ENCODE results near the gene GSG1.

Gene GSG1

GRCh38 chr12:13104409-13104808, 942 bp upstream of the GSG1 start:
- DNase-seq: no peak
- Mint-ChIP-seq H3K36me3 (no peaks in the 10 kb centered on the region), H3K4me1 (peaks cover 28 to 47% of the 10 kb centered on the region in 2 donors), H3K27ac (no peak overlapping the region), H3K4me3 (no peak overlapping the region), H3K27me3 (no peaks in the 10 kb centered on the region), H3K9me3 (peaks cover 0 to 3% of the 10 kb centered on the region in 2 donors)
- no peak for ATAC-seq (replicated peaks)

DNA sequence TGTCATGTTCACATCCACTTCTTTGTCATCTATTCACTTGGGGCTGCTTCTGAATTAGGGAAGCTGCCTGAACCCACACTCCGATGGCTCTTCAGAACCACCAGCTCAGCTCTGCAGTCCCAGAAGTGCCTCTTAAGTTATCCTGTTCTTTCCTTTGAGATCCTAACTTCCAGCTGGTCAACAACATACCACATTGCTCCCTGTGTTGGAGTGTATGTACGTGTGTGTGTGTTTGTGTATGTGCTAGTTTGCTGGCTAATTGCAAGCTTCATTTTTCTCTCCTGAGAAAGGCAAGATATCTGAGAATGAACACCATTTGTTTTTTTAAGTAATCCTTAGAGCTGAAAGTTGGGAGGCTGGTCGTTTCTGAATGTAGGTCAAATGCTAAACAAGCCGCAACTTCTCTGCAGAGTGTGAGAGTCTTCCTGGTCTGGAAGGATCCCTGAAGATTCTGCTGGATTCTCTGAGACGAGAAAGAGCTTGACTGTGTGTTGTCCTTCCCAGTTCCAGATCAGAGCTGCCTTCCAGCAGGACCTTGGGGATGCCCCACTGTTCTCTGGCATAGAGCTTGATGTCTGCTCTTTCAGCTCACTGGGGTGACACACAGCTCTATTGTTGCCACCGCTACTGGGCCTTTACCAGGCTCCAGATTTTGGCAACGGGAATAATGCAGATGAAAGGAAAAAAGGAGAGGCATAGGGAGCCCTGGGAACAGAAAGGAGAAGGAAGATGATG, 839 bp downstream of the GSG1 start:
- Mint-ChIP-seq H3K27ac (peak overlapping the region; percentile 62), H3K9me3 (no peaks in the 10 kb centered on the region), H3K4me3 (peak overlapping the region in 1 of 2 donors; percentile 3), H3K27me3 (no peaks in the 10 kb centered on the region), H3K36me3 (no peaks in the 10 kb centered on the region), H3K4me1 (peaks cover 42 to 59% of the 10 kb centered on the region in 2 donors)
- DNase-seq (no peak), ATAC-seq (replicated peaks) (no peak)

DNA sequence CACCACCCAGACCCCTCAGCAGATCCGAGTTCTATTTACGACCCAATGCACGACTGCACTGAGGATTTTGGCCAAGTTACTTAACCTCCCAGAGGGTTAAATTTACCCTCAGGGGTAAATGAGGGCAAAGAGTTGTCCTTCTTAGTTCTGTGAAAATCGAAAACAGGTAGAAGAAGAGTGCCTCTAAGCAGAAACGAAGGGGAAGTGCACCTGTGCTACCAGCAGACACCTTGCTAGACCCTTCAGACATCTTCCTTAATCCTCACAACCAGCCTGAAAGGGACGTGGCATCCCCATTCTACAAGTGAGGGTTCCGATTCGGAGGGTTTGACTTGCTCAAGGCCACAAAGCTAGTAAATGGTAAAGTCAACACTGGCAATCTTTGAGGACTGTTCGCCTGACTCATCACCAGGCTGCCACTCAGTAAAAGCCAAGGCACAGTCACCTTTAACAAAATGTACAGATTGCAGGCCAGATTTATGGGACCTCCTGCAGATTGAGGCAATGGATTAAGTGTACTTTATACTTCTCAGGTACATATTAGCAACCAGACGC, 1.6 kb downstream of the GSG1 start:
- H3K4me3 Mint-ChIP-seq: peak overlapping the region; percentile 85 to 91
- no peaks in the 10 kb centered on the region for H3K27me3 Mint-ChIP-seq
- H3K27ac Mint-ChIP-seq: peak overlapping the region; percentile 95
- no peaks in the 10 kb centered on the region for H3K9me3 Mint-ChIP-seq
- H3K36me3 Mint-ChIP-seq: peaks cover 0 to 3% of the 10 kb centered on the region in 2 donors
- DNase-seq (no peak), ATAC-seq (replicated peaks) (no peak)
- H3K4me1 Mint-ChIP-seq: peaks cover 45 to 66% of the 10 kb centered on the region in 2 donors

GRCh38 chr12:13100882-13101769, 2.3 kb downstream of the GSG1 start:
- ATAC-seq (replicated peaks): peak; percentile 75 to 80
- DNase-seq: peak; percentile 73
- Mint-ChIP-seq H3K4me3 (peak overlapping the region; percentile 85 to 91), H3K9me3 (no peaks in the 10 kb centered on the region), H3K27ac (peak overlapping the region; percentile 95), H3K27me3 (no peaks in the 10 kb centered on the region), H3K4me1 (peaks cover 45 to 69% of the 10 kb centered on the region in 2 donors), H3K36me3 (peaks cover 0 to 3% of the 10 kb centered on the region in 2 donors)

DNA sequence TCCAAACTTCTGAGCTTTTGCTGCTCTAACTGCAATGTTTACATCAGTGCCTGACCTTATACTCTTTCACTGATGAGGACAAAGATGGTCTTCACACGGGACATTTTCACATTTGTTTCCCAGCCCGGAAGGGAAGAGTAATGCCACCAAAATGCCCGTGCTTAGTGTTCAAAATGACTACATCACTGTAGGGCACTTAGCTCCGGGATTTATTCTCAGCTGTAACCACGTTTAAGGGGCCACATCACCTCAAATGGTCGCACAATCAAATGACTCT, 2.9 kb downstream of the GSG1 start:
- peak overlapping the region; percentile 90 for H3K27ac Mint-ChIP-seq
- no peaks in the 10 kb centered on the region for H3K9me3 Mint-ChIP-seq
- no peaks in the 10 kb centered on the region for H3K27me3 Mint-ChIP-seq
- peak overlapping the region; percentile 85 to 91 for H3K4me3 Mint-ChIP-seq
- H3K4me1 Mint-ChIP-seq: peaks cover 47 to 69% of the 10 kb centered on the region in 2 donors
- peaks cover 0 to 3% of the 10 kb centered on the region in 2 donors for H3K36me3 Mint-ChIP-seq
- no peak for ATAC-seq (replicated peaks)
- DNase-seq: no peak

GRCh38 chr12:13099844-13100604, 3.4 kb downstream of the GSG1 start:
- no peaks in the 10 kb centered on the region for H3K9me3 Mint-ChIP-seq
- no peak for DNase-seq
- H3K4me3 Mint-ChIP-seq: peak overlapping the region in 1 of 2 donors; percentile 91
- peaks cover 0 to 3% of the 10 kb centered on the region in 2 donors for H3K36me3 Mint-ChIP-seq
- ATAC-seq (replicated peaks): no peak
- peaks cover 50 to 73% of the 10 kb centered on the region in 2 donors for H3K4me1 Mint-ChIP-seq
- H3K27ac Mint-ChIP-seq: peak overlapping the region; percentile 90
- H3K27me3 Mint-ChIP-seq: no peaks in the 10 kb centered on the region

- Mint-ChIP-seq H3K27me3 (no peaks in the 10 kb centered on the region), H3K9me3 (no peaks in the 10 kb centered on the region), H3K27ac (peak overlapping the region; percentile 52), H3K4me3 (peak overlapping the region; percentile 3 to 67), H3K4me1 (peaks cover 56 to 81% of the 10 kb centered on the region in 2 donors), H3K36me3 (peaks cover 0 to 3% of the 10 kb centered on the region in 2 donors)
- DNase-seq: peak; percentile 58
- peak; percentile 47 for ATAC-seq (replicated peaks)
Measured at GRCh38 chr12:13099066-13099843, 4.2 kb downstream of the GSG1 start.

DNA sequence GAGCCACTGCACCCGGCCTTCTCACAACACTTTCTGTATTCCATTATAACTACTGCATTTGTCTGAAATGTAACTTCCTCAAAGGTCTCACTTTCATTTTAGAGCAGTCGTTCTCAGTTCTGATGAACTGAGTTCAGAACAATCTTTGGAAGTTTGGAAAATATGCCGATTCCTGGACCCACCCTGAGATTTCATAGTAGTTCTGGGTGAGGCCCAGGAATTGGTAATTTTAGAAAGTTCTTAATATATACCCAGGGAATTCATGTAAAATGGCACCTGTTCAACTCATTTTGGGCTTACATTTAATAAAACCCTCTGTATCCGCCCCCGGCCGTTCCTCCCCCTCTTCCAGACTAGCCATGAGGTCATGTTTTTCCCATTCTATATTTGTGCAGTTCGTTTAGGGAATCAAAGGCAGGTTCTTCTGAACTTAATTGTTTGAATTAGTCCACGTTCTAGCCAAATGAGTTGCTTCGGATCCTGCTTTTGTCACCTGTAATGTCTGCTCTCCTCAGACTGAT, 5.9 kb downstream of the GSG1 start:
- H3K36me3 Mint-ChIP-seq: peaks cover 0 to 3% of the 10 kb centered on the region in 2 donors
- DNase-seq: no peak
- ATAC-seq (replicated peaks): no peak
- H3K27ac Mint-ChIP-seq: peak overlapping the region; percentile 83
- H3K9me3 Mint-ChIP-seq: no peaks in the 10 kb centered on the region
- peaks cover 61 to 84% of the 10 kb centered on the region in 2 donors for H3K4me1 Mint-ChIP-seq
- peak overlapping the region; percentile 72 to 75 for H3K4me3 Mint-ChIP-seq
- no peaks in the 10 kb centered on the region for H3K27me3 Mint-ChIP-seq

- no peak overlapping the region for H3K27ac Mint-ChIP-seq
- H3K4me1 Mint-ChIP-seq: peaks cover 63 to 83% of the 10 kb centered on the region in 2 donors
- H3K27me3 Mint-ChIP-seq: no peaks in the 10 kb centered on the region
- no peak for DNase-seq
- peaks cover 0 to 3% of the 10 kb centered on the region in 2 donors for H3K36me3 Mint-ChIP-seq
- no peak overlapping the region for H3K4me3 Mint-ChIP-seq
- H3K9me3 Mint-ChIP-seq: no peaks in the 10 kb centered on the region
- ATAC-seq (replicated peaks): no peak
Measured at GRCh38 chr12:13095266-13095995, 8.0 kb downstream of the GSG1 start.

- peak; percentile 42 for DNase-seq
- H3K4me3 Mint-ChIP-seq: peak overlapping the region in 1 of 2 donors; percentile 3
- no peaks in the 10 kb centered on the region for H3K9me3 Mint-ChIP-seq
- ATAC-seq (replicated peaks): peak; percentile 50 to 62
- peaks cover 63 to 83% of the 10 kb centered on the region in 2 donors for H3K4me1 Mint-ChIP-seq
- peak overlapping the region; percentile 54 for H3K27ac Mint-ChIP-seq
- H3K27me3 Mint-ChIP-seq: no peaks in the 10 kb centered on the region
- peaks cover 0 to 3% of the 10 kb centered on the region in 2 donors for H3K36me3 Mint-ChIP-seq
Measured at GRCh38 chr12:13094367-13094766, 9.1 kb downstream of the GSG1 start.

GRCh38 chr12:13093848-13094220, 9.6 kb downstream of the GSG1 start:
- Mint-ChIP-seq H3K4me3 (no peak overlapping the region), H3K9me3 (no peaks in the 10 kb centered on the region), H3K36me3 (peaks cover 0 to 3% of the 10 kb centered on the region in 2 donors), H3K4me1 (peaks cover 63 to 83% of the 10 kb centered on the region in 2 donors), H3K27ac (no peak overlapping the region), H3K27me3 (no peaks in the 10 kb centered on the region)
- ATAC-seq (replicated peaks) (no peak), DNase-seq (no peak)

- Mint-ChIP-seq H3K9me3 (no peaks in the 10 kb centered on the region), H3K36me3 (peaks cover 0 to 3% of the 10 kb centered on the region in 2 donors), H3K4me3 (no peak overlapping the region), H3K27me3 (no peaks in the 10 kb centered on the region), H3K4me1 (peaks cover 60 to 80% of the 10 kb centered on the region in 2 donors), H3K27ac (no peak overlapping the region)
- no peak for ATAC-seq (replicated peaks)
- DNase-seq: no peak
Measured at GRCh38 chr12:13093191-13093847, 10.1 kb downstream of the GSG1 start.
